Gastrocnemius medialis (tissue), 4 donors: ENCODE measurements around the gene APBB2.

Source experiments
- POLR2A ChIP-seq, 2 donors: fragments of 450-650 bp; IDR thresholded peaks; one replicate each; pipeline ENCODE4 v1.6.1; 2017; ENCODE audit warnings: antibody characterized with exemption in 2 of 2, mild to moderate bottlenecking in 2 of 2, moderate library complexity in 2 of 2
- TF ChIP-seq, protein P1 (sequence below), 5 experiments: fragments of 450-650 bp in 3 of 5; fragments of 200-600 bp in 2 of 5; sonication (generic) in 2 of 5; IDR thresholded peaks in 4 of 5; conservative IDR thresholded peaks in 1 of 5; 1 replicate in 4 of 5; 2 replicates in 1 of 5; pipeline ENCODE4 v1.5.1; 2016 to 2019; ENCODE audit warnings: antibody characterized with exemption in 5 of 5, mild to moderate bottlenecking in 3 of 5, moderate library complexity in 3 of 5

DNA sequence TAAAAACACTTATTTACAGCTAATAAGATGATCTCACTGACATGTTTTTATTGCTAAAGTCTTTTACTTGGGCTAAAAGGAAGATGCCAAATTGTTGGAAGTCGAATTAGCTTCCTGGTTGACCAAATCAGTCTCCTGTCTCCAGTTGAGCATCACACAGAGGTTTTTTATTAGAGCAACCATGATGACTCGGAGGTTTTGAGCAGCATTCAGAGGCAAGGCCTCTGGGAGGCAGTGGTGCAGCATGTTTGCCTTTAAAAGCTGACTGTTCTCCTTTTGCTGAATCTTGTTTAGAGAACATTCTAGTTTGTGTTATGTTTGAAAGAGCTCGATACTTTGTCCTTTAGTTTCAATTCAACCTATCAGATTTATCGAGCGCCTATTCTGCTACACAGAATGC lies 44.4 kb upstream of the APBB2 start:
- TF ChIP-seq, protein P1, sequence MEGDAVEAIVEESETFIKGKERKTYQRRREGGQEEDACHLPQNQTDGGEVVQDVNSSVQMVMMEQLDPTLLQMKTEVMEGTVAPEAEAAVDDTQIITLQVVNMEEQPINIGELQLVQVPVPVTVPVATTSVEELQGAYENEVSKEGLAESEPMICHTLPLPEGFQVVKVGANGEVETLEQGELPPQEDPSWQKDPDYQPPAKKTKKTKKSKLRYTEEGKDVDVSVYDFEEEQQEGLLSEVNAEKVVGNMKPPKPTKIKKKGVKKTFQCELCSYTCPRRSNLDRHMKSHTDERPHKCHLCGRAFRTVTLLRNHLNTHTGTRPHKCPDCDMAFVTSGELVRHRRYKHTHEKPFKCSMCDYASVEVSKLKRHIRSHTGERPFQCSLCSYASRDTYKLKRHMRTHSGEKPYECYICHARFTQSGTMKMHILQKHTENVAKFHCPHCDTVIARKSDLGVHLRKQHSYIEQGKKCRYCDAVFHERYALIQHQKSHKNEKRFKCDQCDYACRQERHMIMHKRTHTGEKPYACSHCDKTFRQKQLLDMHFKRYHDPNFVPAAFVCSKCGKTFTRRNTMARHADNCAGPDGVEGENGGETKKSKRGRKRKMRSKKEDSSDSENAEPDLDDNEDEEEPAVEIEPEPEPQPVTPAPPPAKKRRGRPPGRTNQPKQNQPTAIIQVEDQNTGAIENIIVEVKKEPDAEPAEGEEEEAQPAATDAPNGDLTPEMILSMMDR (IDR thresholded peaks at IDR 0.05 in 4 of 5, conservative IDR thresholded peaks at IDR 0.05 in 1 of 5), result no peak
- TF ChIP-seq POLR2A (IDR thresholded peaks at IDR 0.05), result no peak
